Thoracic aorta (tissue), 2 donors: ENCODE data around the gene RBM42. TPM values are rescaled to one million over a fixed set of nuclear protein-coding genes. Genes with fewer than 3 reads are reported as not detected.
A peak's percentile ranks its signal among the peaks of the same experiment; 100 is the strongest.

Experiments used
- ATAC-seq: fragments of 150-250 bp; one replicate; pipeline ENCODE4 v1.8.0; 2017; ENCODE audit warnings: low read depth; ENCODE audit not compliant: insufficient number of reproducible peaks, low FRiP score
- DNase-seq: peaks from one replicate; pipeline ENCODE4 v3.0.0-alpha.2; 2020; ENCODE audit warnings: low spot score
- H3K27ac ChIP-seq, 2 donors: fragments of 200-600 bp; sonication (generic); 1 replicate in 1 of 2; 2 replicates in 1 of 2; pipeline ENCODE4 v1.5.1; 2016; ENCODE audit warnings: mild to moderate bottlenecking in 2 of 2, moderate library complexity in 2 of 2
- H3K27me3 ChIP-seq: fragments of 200-600 bp; sonication (generic); replicated peaks from 2 replicates; pipeline ENCODE4 v1.6.0; 2016; ENCODE audit warnings: mild to moderate bottlenecking; ENCODE audit not compliant: insufficient read depth
- H3K36me3 ChIP-seq: fragments of 200-600 bp; sonication (generic); one replicate; pipeline ENCODE4 v1.5.1; 2016
- H3K4me1 ChIP-seq, 2 donors: fragments of 200-600 bp; sonication (generic); 1 replicate in 1 of 2; 2 replicates in 1 of 2; pipeline versions ENCODE4 v1.5.1 to v1.6.0; 2016; ENCODE audit warnings: low read depth in 2 of 2, mild to moderate bottlenecking in 1 of 2; ENCODE audit not compliant: control insufficient read depth in 1 of 2
- H3K4me3 ChIP-seq: fragments of 200-600 bp; sonication (generic); 2 replicates; pipeline ENCODE4 v1.5.1; 2016; ENCODE audit warnings: mild to moderate bottlenecking
- H3K9me3 ChIP-seq: fragments of 200-600 bp; sonication (generic); 2 replicates; pipeline ENCODE4 v1.5.1; 2016
- total RNA-seq, 2 donors: library from RNA; depleted of rRNA; stranded (reverse); fragments of >200 nt; gene quantifications; one replicate each; pipeline versions ENCODE4 v1.1.0 to v1.2.3, GENCODE V29; 2016
- TF ChIP-seq, protein P1 (sequence below): fragments of 200-600 bp; sonication (generic); IDR thresholded peaks from one replicate; pipeline ENCODE4 v1.5.1; 2019; ENCODE audit warnings: antibody characterized with exemption

The RBM42 gene, protein sequence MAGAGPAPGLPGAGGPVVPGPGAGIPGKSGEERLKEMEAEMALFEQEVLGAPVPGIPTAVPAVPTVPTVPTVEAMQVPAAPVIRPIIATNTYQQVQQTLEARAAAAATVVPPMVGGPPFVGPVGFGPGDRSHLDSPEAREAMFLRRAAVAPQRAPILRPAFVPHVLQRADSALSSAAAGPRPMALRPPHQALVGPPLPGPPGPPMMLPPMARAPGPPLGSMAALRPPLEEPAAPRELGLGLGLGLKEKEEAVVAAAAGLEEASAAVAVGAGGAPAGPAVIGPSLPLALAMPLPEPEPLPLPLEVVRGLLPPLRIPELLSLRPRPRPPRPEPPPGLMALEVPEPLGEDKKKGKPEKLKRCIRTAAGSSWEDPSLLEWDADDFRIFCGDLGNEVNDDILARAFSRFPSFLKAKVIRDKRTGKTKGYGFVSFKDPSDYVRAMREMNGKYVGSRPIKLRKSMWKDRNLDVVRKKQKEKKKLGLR
- total RNA-seq, result 10 to 100 TPM; 47.2 to 53.8 TPM

DNA sequence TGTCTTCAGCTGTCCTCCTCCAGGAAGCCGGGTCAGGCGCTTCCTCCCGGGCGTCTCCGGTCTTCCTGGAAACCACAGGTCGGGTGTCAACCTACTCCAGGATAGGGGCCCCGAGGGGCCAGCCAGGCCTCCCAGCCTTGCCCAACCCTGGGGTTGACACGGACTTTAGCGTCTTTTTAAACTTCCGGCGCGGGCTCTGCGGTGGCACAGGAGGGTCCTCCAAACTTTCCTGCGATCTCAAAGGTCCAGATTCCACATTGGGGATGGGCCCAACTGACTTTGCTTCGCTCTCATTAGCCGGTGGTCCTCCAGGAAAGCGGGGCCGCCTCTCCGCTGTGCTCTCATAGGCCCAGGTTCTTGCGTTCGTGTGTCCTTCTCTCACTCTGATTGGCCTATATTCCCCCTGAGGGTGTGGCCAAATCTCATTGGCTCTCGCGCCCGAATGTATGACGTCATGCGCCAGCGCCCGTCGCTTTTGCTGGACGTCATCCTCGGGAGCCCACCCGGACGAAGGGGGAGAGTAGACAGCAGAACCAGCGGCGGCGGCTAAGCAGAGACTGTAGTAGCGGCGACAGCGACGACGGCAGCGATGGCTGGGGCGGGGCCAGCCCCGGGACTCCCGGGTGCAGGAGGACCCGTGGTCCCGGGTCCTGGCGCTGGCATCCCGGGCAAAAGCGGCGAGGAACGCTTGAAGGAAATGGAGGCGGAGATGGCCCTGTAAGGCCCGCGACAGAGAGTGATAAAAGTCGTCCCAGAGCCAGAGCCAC, at the start of gene RBM42:
RBM42 (plus strand) TSS at position 472 of the 767 bp plus-strand sequence; CDS start at position 590, 118 bp downstream.
- TF ChIP-seq, protein P1, sequence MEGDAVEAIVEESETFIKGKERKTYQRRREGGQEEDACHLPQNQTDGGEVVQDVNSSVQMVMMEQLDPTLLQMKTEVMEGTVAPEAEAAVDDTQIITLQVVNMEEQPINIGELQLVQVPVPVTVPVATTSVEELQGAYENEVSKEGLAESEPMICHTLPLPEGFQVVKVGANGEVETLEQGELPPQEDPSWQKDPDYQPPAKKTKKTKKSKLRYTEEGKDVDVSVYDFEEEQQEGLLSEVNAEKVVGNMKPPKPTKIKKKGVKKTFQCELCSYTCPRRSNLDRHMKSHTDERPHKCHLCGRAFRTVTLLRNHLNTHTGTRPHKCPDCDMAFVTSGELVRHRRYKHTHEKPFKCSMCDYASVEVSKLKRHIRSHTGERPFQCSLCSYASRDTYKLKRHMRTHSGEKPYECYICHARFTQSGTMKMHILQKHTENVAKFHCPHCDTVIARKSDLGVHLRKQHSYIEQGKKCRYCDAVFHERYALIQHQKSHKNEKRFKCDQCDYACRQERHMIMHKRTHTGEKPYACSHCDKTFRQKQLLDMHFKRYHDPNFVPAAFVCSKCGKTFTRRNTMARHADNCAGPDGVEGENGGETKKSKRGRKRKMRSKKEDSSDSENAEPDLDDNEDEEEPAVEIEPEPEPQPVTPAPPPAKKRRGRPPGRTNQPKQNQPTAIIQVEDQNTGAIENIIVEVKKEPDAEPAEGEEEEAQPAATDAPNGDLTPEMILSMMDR, result no peak
- no peaks in the 10 kb centered on the region for H3K9me3 ChIP-seq
- ATAC-seq, result peak; percentile 100

DNA sequence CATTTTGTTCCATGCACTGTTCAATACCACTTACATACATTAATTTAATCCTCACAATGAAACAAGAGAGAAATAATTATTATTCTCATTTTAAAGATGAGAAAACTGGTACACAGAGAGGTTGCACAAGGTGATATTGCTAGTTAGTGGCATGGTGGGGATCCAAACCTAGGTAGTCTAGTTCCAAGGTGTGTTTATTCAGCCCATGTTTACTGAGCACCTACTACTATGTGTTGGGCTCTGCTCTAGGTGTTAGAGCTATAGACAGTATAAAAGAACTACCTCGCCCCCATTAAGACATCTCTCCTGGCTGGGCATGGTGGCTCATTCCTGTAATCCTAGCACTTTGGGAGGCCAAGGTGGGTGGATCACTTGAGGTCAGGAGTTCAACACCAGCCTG, 46.1 kb upstream of the RBM42 start:
- no peak overlapping the region for H3K4me3 ChIP-seq
- no peaks in the 10 kb centered on the region for H3K27me3 ChIP-seq
- TF ChIP-seq, protein P1, result no peak
- no peak overlapping the region for H3K27ac ChIP-seq
- H3K4me1 ChIP-seq, result no peaks in the 10 kb centered on the region
- DNase-seq, result no peak
- H3K9me3 ChIP-seq, result no peaks in the 10 kb centered on the region
- ATAC-seq, result no peak
- no peaks in the 10 kb centered on the region for H3K36me3 ChIP-seq

More for the DNA sequence above, at the start of gene RBM42:
- peak within 1 kb of the TSS; percentile 92 for H3K4me3 ChIP-seq
- H3K4me1 ChIP-seq, result peaks cover 11 to 17% of the 10 kb centered on the region in 2 donors
- DNase-seq, result peak; percentile 96
- peaks cover 23% of the 10 kb centered on the region for H3K36me3 ChIP-seq
- no peaks in the 10 kb centered on the region for H3K27me3 ChIP-seq
- H3K27ac ChIP-seq, result peak within 1 kb of the TSS; percentile 78 to 91

DNA sequence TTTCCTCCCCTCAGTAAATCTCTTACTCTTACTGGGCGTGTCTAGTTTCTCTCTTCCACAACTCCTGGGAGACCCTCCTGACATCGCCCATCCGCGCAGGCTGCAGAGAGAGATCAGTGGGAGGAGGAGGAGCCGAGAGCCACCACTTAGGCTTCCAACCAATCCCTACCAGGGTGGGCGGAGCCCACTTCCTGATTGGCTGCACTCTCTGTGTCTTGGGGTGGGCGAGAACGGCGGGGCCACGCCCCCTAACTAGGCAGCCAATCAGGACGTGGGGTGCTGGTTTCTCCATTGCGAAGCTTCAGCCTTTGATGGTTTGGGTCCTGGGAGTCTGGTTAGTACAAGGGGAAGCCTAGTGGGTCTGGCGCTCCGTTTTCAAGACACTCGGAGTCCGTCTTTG, 43.0 kb upstream of the RBM42 start, which contains the start of gene PMIS2:
PMIS2 (plus strand) TSS at position 326 of the 400 bp plus-strand sequence. CDS start 87 bp downstream, outside the sequence.
- Histone ChIP-seq H3K36me3 (no peaks in the 10 kb centered on the region), H3K27ac (no peak within 1 kb of the TSS), H3K27me3 (no peaks in the 10 kb centered on the region), H3K4me1 (no peaks in the 10 kb centered on the region), H3K9me3 (no peaks in the 10 kb centered on the region), H3K4me3 (no peak within 1 kb of the TSS)
- TF ChIP-seq, protein P1, result no peak
- no peak for ATAC-seq
- no peak for DNase-seq

DNA sequence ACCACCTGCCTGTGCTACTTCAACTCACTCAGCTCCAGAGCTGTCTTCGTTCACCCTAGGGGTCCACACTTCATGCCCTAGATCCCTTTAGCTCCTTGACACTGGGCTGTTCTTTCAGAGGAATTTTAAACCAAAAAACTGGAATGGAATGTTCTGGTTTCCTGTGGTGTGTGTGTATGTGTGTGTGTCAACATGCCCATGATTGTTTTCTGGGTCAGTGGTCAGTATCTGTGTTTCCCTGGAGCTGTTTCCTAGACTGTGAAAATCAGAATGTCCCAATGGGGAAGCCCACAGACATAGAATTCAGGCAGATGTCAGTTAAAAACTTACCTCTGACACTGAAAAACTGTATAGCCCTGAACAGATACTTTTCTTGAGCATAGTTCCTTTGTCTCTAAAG, 41.5 kb upstream of the RBM42 start:
- Histone ChIP-seq H3K4me1 (no peaks in the 10 kb centered on the region), H3K27ac (no peak overlapping the region), H3K27me3 (no peaks in the 10 kb centered on the region), H3K36me3 (no peaks in the 10 kb centered on the region), H3K9me3 (no peaks in the 10 kb centered on the region), H3K4me3 (no peak overlapping the region)
- TF ChIP-seq, protein P1, result no peak
- ATAC-seq (no peak), DNase-seq (no peak)

DNA sequence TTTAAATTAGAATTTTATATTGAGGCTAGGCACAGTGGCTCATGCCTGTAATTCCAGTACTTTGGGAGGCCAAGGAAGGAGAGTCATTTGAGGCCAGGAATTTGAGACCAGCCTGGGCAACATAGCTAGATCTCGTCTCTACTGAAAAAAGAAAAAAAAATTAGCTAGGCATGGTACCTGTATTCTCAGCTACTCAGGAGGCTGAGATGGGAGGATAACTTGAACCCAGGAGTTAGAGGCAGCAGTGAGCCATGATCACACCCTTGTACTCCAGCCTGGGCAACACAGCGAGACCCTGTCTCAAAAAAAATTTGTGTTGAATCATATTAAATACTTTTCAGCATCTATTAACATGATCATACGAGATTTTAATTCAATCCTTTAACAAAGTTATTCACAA, 38.0 kb upstream of the RBM42 start:
- TF ChIP-seq, protein P1, result no peak
- no peaks in the 10 kb centered on the region for H3K36me3 ChIP-seq
- H3K4me3 ChIP-seq, result no peak overlapping the region
- no peak overlapping the region for H3K27ac ChIP-seq
- DNase-seq (no peak), ATAC-seq (no peak)
- no peaks in the 10 kb centered on the region for H3K4me1 ChIP-seq
- no peaks in the 10 kb centered on the region for H3K9me3 ChIP-seq
- H3K27me3 ChIP-seq, result no peaks in the 10 kb centered on the region
